Renal cortex interstitium (tissue), 11 donors: Measurements from ENCODE around the gene SELE. TPM values are rescaled to one million over a fixed set of nuclear protein-coding genes. Genes with fewer than 3 reads are reported as not detected.
"Not testable (repeated sequence)": the region's sequence is repeated elsewhere in the genome, so short reads cannot be mapped to it uniquely, and the experiment has no call there.

Experiments
- DNase-seq, 11 donors: peaks; one replicate each; pipeline ENCODE4 v3.0.0-alpha.2; 2013; ENCODE audit warnings: low read depth in 9 of 11, low spot score in 4 of 11; ENCODE audit errors: extremely low read depth in 1 of 11
- polyA plus RNA-seq, 3 donors: library from polyadenylated mRNA; unstranded; fragments of 120-200 nt; gene quantifications; one replicate each; pipeline ENCODE4 v1.2.1, GENCODE V29; 2013; ENCODE audit not compliant: insufficient read length in 3 of 3

The SELE gene
- polyA plus RNA-seq, 3 donors: 0.36 to 0.59 (median 0.48) TPM

GRCh38 chr1:169726851-169727250 is 7.0 kb downstream of the SELE start:
- DNase-seq: no peak

- no peak for DNase-seq
These were observed 7.9 kb downstream of the SELE start for GRCh38 chr1:169725930-169726329.

- DNase-seq: no peak
These were observed 9.7 kb downstream of the SELE start for GRCh38 chr1:169724168-169724567.

GRCh38 chr1:169723763-169724162 is 10.1 kb downstream of the SELE start:
- no peak for DNase-seq

- no peak for DNase-seq
These were observed 11.1 kb downstream of the SELE start for GRCh38 chr1:169722779-169723178.

GRCh38 chr1:169715100-169715499 is 18.8 kb downstream of the SELE start:
- DNase-seq: not testable (repeated sequence)

GRCh38 chr1:169713090-169713489 is 20.8 kb downstream of the SELE start:
- DNase-seq: not testable (repeated sequence)

- no peak for DNase-seq
These were observed 21.6 kb downstream of the SELE start for GRCh38 chr1:169712309-169712631.

- DNase-seq: peak; percentile 21 to 54 (median 38)
These were observed 22.2 kb downstream of the SELE start, which contains the start of gene SELL for GRCh38 chr1:169711469-169712308. TSS of gene SELL (minus strand) at chr1:169711620. CDS start at chr1:169711498, 122 bp downstream.

GRCh38 chr1:169708647-169709046 is 25.2 kb downstream of the SELE start:
- no peak for DNase-seq

GRCh38 chr1:169707912-169708604 is 25.8 kb downstream of the SELE start:
- no peak for DNase-seq

GRCh38 chr1:169704797-169705196 is 29.1 kb downstream of the SELE start:
- no peak for DNase-seq

- DNase-seq: no peak
These were observed 32.4 kb downstream of the SELE start for GRCh38 chr1:169701261-169702005.

GRCh38 chr1:169699707-169700106 is 34.2 kb downstream of the SELE start:
- DNase-seq: no peak

GRCh38 chr1:169698976-169699375 is 34.9 kb downstream of the SELE start:
- no peak for DNase-seq

GRCh38 chr1:169697755-169698154 is 36.1 kb downstream of the SELE start:
- no peak for DNase-seq

- DNase-seq: no peak
These were observed 37.4 kb downstream of the SELE start for GRCh38 chr1:169696273-169697100.

- no peak for DNase-seq
These were observed 39.4 kb downstream of the SELE start for GRCh38 chr1:169694304-169695075.
